HG02970 (cell line): ENCODE data around the gene SRCIN1.
"Not testable (repeated sequence)": the region's sequence is repeated elsewhere in the genome, so short reads cannot be mapped to it uniquely, and the experiment has no call there.

Experiments used
- ATAC-seq: cut with Tn5 transposase; IDR thresholded peaks from one replicate; pipeline ENCODE4 v1.9.1; 2021; ENCODE audit warnings: mild to moderate bottlenecking, moderate library complexity, moderate number of reproducible peaks; ENCODE audit not compliant: unreplicated experiment, low FRiP score

The SRCIN1 gene

GRCh38 chr17:38551121-38551520 is 54.6 kb downstream of the SRCIN1 start:
- ATAC-seq, result no peak

GRCh38 chr17:38550661-38551060 is 55.1 kb downstream of the SRCIN1 start:
- ATAC-seq, result no peak

- no peak for ATAC-seq
These were observed 56.5 kb downstream of the SRCIN1 start for GRCh38 chr17:38549285-38549684.

GRCh38 chr17:38547444-38547843 is 58.3 kb downstream of the SRCIN1 start:
- ATAC-seq, result no peak

- ATAC-seq, result no peak
These were observed 59.4 kb downstream of the SRCIN1 start for GRCh38 chr17:38546396-38546795.

GRCh38 chr17:38545531-38546225 is 60.1 kb downstream of the SRCIN1 start:
- ATAC-seq, result no peak

- no peak for ATAC-seq
These were observed 60.9 kb downstream of the SRCIN1 start for GRCh38 chr17:38544839-38545209.

GRCh38 chr17:38544175-38544838 is 61.4 kb downstream of the SRCIN1 start:
- no peak for ATAC-seq

GRCh38 chr17:38543403-38544174 is 62.2 kb downstream of the SRCIN1 start:
- ATAC-seq, result no peak

- ATAC-seq, result no peak
These were observed 63.5 kb downstream of the SRCIN1 start for GRCh38 chr17:38542286-38542685.

- ATAC-seq, result no peak
These were observed 64.5 kb downstream of the SRCIN1 start for GRCh38 chr17:38541281-38541680.

- ATAC-seq, result no peak
These were observed 65.2 kb downstream of the SRCIN1 start for GRCh38 chr17:38540514-38541045.

- no peak for ATAC-seq
These were observed 66.4 kb downstream of the SRCIN1 start for GRCh38 chr17:38539386-38539785.

- no peak for ATAC-seq
These were observed 66.8 kb downstream of the SRCIN1 start for GRCh38 chr17:38538906-38539305.

- ATAC-seq, result no peak
These were observed 69.1 kb downstream of the SRCIN1 start for GRCh38 chr17:38536661-38537060.

- no peak for ATAC-seq
These were observed 69.9 kb downstream of the SRCIN1 start for GRCh38 chr17:38535886-38536285.

GRCh38 chr17:38534498-38534885 is 71.3 kb downstream of the SRCIN1 start:
- ATAC-seq, result no peak

GRCh38 chr17:38533866-38534497 is 71.8 kb downstream of the SRCIN1 start:
- no peak for ATAC-seq

GRCh38 chr17:38533241-38533640 is 72.5 kb downstream of the SRCIN1 start:
- no peak for ATAC-seq

GRCh38 chr17:38532451-38532850 is 73.3 kb downstream of the SRCIN1 start:
- ATAC-seq, result no peak

- ATAC-seq, result not testable (repeated sequence)
These were observed 74.0 kb downstream of the SRCIN1 start for GRCh38 chr17:38531761-38532160.
